Dendritic cell treated with granulocyte-macrophage colony-stimulating factor and Interleukin-4, amounts not matched to agents 40 ng/mL and 50 ng/mL, for 4 days (primary cell): ENCODE results near the gene DTL.

Experiments used
- H3K27ac Mint-ChIP-seq: one replicate; pipeline ENCODE4 v1.8.0; 2022; ENCODE audit warnings: mild to moderate bottlenecking, mixed read lengths
- H3K27me3 Mint-ChIP-seq: one replicate; pipeline ENCODE4 v1.8.0; 2022; ENCODE audit warnings: mild to moderate bottlenecking, mixed read lengths
- H3K36me3 Mint-ChIP-seq: one replicate; pipeline ENCODE4 v1.8.0; 2022; ENCODE audit warnings: low read depth, mixed read lengths
- H3K4me1 Mint-ChIP-seq: one replicate; pipeline ENCODE4 v1.8.0; 2022; ENCODE audit warnings: low read depth, mixed read lengths
- H3K4me3 Mint-ChIP-seq: one replicate; pipeline ENCODE4 v1.8.0; 2022; ENCODE audit warnings: mild to moderate bottlenecking, moderate library complexity, mixed read lengths
- H3K9me3 Mint-ChIP-seq: one replicate; pipeline ENCODE4 v1.8.0; 2022; ENCODE audit warnings: mixed read lengths
- intact Hi-C: fragments of 100-400 bp; cut with micrococcal nuclease; formaldehyde crosslinking; loops from one replicate; pipeline ENCODE4 v1.15.0; 2022

The DTL gene

DNA sequence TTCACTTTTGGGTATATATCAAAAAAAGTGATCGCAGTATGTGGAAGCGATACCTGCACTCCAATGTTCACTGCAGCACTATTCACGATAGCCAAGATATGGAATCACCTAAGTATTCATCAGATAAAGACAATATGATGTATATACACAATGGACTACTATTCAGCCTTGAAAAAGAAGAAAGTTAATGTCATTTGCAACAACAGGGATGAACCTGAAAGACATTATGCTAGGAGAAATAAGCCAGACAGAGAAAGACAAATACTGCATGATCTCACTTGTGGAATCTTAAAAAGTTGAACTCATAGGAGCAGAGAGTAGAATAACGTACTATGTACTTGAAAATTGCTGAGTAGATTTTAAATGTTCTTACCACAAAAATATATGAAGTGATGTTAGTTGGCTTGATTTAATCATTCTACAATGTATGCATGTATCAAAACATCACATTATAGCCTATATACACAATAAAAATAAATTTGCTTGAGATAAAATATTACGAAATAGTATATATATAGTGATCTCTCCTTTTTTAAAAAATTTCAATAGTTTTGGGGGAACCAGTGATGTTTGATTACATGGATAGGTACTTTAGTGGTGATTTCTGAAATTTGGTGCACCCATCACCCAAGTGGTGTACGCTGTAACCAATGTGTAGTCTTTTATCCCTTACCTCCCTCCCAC is 56.0 kb downstream of the DTL start:
- peaks cover 18% of the 10 kb centered on the region for H3K4me1 Mint-ChIP-seq
- H3K27me3 Mint-ChIP-seq: no peaks in the 10 kb centered on the region
- intact Hi-C loops: no loop called here
- H3K4me3 Mint-ChIP-seq: no peak overlapping the region
- H3K27ac Mint-ChIP-seq: no peak overlapping the region
- no peaks in the 10 kb centered on the region for H3K9me3 Mint-ChIP-seq
- H3K36me3 Mint-ChIP-seq: no peaks in the 10 kb centered on the region

DNA sequence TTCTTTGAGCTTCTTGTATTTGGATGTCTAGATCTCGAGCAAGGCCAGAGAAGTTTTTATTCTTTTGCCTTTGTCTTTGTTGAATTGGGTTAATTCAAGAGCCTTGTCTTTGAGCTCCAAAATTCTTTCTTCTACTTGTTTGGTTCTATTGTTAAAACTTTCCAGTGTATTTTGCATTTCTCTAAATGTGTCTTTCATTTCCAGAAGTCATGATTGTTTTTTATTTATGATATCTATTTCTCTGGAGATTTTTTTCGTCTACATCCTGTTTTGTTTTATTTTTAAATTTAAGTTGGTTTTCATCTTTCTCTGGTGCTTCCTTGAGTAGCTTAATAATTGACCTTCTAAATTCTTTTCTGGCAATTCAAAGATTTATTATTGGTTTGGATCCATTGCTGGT is 61.8 kb downstream of the DTL start:
- Mint-ChIP-seq H3K9me3 (no peaks in the 10 kb centered on the region), H3K27ac (no peak overlapping the region), H3K4me1 (no peaks in the 10 kb centered on the region), H3K36me3 (no peaks in the 10 kb centered on the region), H3K4me3 (no peak overlapping the region), H3K27me3 (no peaks in the 10 kb centered on the region)
- intact Hi-C loops: no loop called here

DNA sequence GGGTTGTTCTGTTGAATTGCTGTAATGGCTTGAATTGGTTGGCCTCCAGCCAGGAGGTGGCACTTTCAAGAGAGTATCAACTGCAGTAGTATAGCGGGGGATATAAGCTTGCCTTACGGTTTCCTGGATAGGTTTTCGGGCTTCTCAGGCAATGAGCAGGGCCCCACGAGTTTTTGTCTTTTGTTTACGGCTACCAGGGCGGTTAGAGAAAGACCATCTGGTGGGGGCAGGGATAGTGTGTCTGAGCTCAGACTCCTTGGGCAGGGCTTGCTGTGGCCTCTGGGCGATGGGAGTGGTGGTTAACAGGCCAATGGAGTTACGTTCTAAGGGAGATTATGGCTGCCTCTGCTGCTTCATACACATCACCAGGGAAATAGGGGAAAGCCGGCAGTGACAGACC is 62.8 kb downstream of the DTL start:
- Mint-ChIP-seq H3K4me1 (no peaks in the 10 kb centered on the region), H3K36me3 (no peaks in the 10 kb centered on the region), H3K9me3 (no peaks in the 10 kb centered on the region), H3K27ac (no peak overlapping the region), H3K4me3 (no peak overlapping the region), H3K27me3 (no peaks in the 10 kb centered on the region)
- intact Hi-C loops: no loop called here

DNA sequence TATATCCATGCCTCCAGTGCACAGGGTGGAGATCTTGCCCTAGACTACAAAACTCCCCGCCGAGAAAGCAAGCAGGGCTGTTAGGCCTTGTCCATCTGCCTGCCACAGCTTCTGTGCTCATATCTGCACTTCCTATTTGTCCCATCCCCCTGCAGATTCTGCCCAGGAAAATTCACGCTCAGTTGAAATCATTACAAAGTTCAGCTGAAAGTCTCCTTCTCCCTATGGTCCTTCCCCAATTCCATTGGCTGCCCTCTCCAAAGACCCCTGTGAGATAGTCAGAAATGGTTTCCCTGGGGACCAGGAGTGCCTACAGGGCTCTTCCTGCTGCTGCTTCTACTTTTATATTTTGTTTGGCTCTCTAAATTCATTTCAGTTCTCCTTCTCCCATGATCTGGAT is 63.2 kb downstream of the DTL start:
- Mint-ChIP-seq H3K36me3 (no peaks in the 10 kb centered on the region), H3K4me3 (no peak overlapping the region)

DNA sequence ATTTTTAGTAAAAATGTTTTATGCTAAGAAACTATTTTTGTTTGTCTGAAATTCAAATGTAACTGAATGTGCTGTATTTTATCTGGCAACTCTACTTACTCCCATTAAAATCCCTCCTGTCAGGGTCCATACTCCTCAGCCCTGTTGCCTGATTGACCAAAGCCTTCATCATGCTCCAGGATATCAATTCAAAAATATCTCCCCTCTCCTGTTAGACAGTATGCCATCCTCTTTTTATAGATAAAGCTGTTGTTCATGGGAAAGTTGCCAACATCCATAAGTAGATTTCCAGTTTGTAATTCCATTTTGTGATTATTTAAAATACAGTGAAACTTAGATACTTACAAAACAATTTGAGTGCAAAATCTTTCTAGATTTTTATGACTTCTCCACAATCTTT is 65.7 kb downstream of the DTL start:
- Mint-ChIP-seq H3K27ac (no peak overlapping the region), H3K27me3 (no peaks in the 10 kb centered on the region), H3K36me3 (no peaks in the 10 kb centered on the region), H3K4me1 (no peaks in the 10 kb centered on the region), H3K4me3 (no peak overlapping the region), H3K9me3 (no peaks in the 10 kb centered on the region)
- intact Hi-C loops: no loop called here

More for the DNA sequence above, 63.2 kb downstream of the DTL start:
- intact Hi-C loops: no loop called here
- Mint-ChIP-seq H3K4me1 (no peaks in the 10 kb centered on the region), H3K27ac (no peak overlapping the region), H3K9me3 (no peaks in the 10 kb centered on the region), H3K27me3 (no peaks in the 10 kb centered on the region)

DNA sequence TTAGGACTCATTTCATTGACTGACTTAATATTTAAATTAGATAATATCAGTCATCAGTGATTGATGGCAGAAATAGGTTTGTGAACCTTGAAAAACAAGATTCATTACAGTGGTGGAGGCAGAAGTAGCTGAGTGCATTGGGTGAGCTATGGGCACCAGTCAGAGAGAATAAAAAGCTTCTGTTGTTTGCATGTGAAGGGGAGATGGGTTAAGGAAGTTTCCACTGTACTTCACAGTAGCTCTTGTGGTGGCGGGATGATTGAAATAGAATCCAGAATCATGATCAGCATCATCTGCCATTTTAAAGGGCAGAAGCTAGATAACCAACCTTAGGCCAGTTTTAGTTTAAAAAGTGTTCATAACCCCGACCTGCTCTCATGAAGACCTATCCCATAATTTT is 66.2 kb downstream of the DTL start:
- no peaks in the 10 kb centered on the region for H3K9me3 Mint-ChIP-seq
- intact Hi-C loops: no loop called here
- H3K4me3 Mint-ChIP-seq: no peak overlapping the region
- H3K4me1 Mint-ChIP-seq: no peaks in the 10 kb centered on the region
- H3K27ac Mint-ChIP-seq: no peak overlapping the region
- H3K27me3 Mint-ChIP-seq: no peaks in the 10 kb centered on the region
- H3K36me3 Mint-ChIP-seq: no peaks in the 10 kb centered on the region

DNA sequence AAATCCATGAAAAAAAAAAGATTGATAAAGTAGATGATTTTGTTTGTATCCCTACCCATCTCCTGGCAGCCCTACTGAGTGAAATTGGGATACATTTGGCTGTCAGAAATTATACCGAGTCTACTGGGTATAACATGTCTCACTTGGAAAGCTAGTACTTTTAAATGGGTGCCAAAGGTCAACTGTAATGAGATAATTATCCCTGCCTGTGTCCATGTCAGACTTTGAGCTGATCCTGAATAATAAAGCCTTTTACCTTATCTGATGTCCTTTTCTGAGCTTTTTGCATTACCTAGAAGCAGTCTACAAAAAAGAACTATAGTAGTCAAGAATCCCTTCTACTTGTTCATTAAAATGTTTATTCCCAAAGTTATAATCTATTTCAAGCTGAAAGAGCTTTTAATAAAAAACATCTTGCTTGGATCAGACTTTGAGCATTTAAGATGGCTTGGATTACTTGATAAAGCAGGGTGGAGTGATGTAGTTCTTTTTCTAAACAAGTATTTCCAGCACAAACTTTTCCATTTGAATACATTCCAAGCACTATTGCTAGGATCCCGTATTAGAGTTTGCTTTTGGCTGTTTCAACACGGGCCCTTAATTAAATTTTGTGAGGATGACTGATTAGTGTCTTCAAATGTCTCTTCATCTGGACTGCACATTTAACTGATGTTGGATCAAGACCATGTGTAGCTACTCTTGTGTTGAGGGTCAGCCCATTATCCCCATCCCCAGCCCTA is 69.2 kb downstream of the DTL start:
- Mint-ChIP-seq H3K36me3 (no peaks in the 10 kb centered on the region), H3K4me3 (no peak overlapping the region), H3K4me1 (no peaks in the 10 kb centered on the region), H3K27me3 (no peaks in the 10 kb centered on the region), H3K9me3 (no peaks in the 10 kb centered on the region), H3K27ac (no peak overlapping the region)
- intact Hi-C loops: no loop called here

DNA sequence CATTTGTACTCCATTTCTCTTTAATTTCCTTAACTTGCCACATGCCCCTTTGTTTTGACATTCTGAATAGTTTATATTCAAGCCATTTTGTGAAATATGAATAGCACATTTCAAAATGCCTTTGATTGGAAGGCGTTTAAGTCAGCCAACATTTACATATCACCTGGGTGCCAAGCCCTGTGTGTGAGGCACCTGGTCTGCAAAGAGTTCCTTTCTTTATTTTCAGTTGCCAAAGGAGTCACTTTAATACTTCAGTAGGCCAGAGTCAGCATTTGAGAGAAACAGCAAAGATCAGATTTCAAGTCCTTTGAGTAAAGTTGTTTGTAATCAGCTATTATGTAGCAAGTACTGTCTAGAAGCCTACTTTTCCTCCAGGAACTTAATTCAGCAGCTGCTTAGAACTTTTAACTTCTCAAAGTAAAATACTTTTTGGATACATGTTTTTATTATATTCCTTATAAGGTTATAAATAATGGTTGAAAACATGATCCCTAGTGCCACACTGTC is 70.8 kb downstream of the DTL start:
- intact Hi-C loops: no loop called here
- no peak overlapping the region for H3K4me3 Mint-ChIP-seq
- H3K27ac Mint-ChIP-seq: no peak overlapping the region
- H3K9me3 Mint-ChIP-seq: no peaks in the 10 kb centered on the region
- H3K36me3 Mint-ChIP-seq: no peaks in the 10 kb centered on the region
- H3K4me1 Mint-ChIP-seq: no peaks in the 10 kb centered on the region
- no peaks in the 10 kb centered on the region for H3K27me3 Mint-ChIP-seq

DNA sequence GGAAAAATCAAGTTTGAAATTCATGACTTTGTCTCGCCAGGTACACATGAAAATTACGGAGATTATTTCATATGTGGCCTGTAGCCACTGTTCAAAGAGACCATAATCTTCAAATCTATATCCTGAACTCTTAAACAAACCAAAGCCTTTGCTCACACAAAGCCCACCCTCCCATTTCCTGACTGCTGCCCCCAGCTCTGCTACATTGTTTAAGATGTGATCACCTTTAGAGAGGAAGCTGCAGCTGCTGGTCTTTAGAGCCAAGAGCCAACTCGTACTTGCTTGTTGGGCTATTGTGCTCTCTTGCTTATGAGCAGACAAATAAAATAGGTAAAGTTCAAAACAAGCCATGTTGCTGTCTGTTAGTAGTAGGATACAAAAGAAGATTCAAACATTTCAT is 71.9 kb downstream of the DTL start:
- intact Hi-C loops: no loop called here
- Mint-ChIP-seq H3K4me1 (no peaks in the 10 kb centered on the region), H3K4me3 (no peak overlapping the region), H3K27me3 (no peaks in the 10 kb centered on the region), H3K36me3 (no peaks in the 10 kb centered on the region), H3K27ac (no peak overlapping the region), H3K9me3 (no peaks in the 10 kb centered on the region)

DNA sequence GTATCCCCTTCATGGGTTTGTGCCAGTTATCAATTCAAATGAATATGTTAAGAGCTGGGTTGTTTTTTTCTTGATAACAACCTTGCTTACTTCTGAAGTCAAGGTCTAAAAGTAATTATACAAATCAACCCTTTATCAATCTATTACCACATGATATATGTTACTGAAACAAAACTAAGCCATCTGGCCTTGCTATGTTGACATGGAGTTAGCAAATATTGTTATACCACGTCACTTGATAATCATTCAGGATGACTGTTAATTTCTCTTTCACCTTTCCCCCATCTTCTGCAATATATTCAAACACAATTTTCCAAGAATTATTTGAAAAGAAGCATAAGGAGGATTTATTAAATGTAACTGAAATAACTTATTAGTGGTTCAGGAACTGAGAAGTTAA is 72.6 kb downstream of the DTL start:
- intact Hi-C loops: no loop called here
- H3K36me3 Mint-ChIP-seq: no peaks in the 10 kb centered on the region
- no peak overlapping the region for H3K4me3 Mint-ChIP-seq
- H3K9me3 Mint-ChIP-seq: no peaks in the 10 kb centered on the region
- no peaks in the 10 kb centered on the region for H3K27me3 Mint-ChIP-seq
- no peaks in the 10 kb centered on the region for H3K4me1 Mint-ChIP-seq
- H3K27ac Mint-ChIP-seq: no peak overlapping the region

DNA sequence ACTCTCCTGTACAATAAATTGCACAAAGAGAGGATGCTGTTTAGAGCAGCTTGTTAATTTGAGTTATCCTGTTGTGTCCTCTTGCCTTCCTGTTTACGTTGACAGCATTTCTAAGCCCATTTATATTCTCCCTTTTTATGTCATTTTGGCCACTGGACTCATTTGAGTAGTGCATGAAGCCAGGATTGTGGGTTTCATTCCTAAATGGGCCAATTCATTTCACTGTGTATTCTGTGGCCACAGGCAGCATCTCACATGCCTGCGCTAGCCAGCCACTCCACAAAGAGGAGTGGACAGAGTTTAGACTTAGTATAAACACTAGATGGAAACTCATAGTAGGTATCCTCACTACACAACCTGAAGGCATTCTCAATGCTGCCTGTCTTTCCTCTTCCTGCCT is 73.4 kb downstream of the DTL start:
- Mint-ChIP-seq H3K9me3 (no peaks in the 10 kb centered on the region), H3K27ac (no peak overlapping the region), H3K4me1 (no peaks in the 10 kb centered on the region), H3K36me3 (no peaks in the 10 kb centered on the region), H3K4me3 (no peak overlapping the region), H3K27me3 (no peaks in the 10 kb centered on the region)
- intact Hi-C loops: no loop called here

DNA sequence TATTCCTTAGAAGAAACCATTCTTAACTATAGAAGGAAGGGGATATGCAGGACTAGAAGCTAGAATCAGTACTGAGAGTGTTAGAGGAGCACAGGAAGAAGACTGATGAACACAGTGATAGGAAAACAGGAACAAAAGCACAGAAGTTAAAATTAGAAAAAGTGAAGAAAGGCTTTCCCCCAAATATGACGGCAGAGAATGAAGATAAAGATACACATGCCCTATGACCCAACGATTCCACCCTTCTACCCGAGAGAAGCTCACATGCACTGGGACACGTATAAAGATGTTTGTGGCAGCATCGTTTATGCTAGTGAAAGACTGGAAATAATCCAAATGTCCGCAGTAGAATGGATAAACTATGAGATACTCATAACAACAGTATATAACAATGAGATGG is 74.2 kb downstream of the DTL start:
- Mint-ChIP-seq H3K36me3 (no peaks in the 10 kb centered on the region), H3K9me3 (no peaks in the 10 kb centered on the region), H3K27me3 (no peaks in the 10 kb centered on the region), H3K4me3 (no peak overlapping the region), H3K4me1 (no peaks in the 10 kb centered on the region), H3K27ac (no peak overlapping the region)
- intact Hi-C loops: no loop called here

DNA sequence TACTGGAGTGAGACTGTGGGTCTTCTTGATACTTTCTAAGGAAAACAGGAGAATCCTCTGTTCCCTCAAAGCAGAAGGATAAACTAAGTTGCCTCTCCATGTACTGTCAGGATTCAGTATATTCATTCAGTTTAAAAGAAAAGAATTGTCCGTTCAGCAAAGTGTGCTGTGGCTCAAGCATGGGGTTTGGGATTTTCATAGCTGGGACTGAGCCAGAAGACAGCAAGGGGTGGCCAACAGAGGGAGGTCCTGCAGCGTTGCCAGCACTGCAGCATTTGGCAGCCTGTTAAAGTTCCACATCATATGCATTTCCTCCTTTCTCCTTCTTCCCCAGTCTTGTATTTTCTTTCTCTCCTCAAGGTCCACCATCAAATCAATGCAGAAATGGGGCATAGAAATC is 75.1 kb downstream of the DTL start:
- Mint-ChIP-seq H3K4me3 (no peak overlapping the region), H3K9me3 (no peaks in the 10 kb centered on the region), H3K4me1 (no peaks in the 10 kb centered on the region), H3K36me3 (no peaks in the 10 kb centered on the region), H3K27ac (no peak overlapping the region), H3K27me3 (no peaks in the 10 kb centered on the region)
- intact Hi-C loops: no loop called here

DNA sequence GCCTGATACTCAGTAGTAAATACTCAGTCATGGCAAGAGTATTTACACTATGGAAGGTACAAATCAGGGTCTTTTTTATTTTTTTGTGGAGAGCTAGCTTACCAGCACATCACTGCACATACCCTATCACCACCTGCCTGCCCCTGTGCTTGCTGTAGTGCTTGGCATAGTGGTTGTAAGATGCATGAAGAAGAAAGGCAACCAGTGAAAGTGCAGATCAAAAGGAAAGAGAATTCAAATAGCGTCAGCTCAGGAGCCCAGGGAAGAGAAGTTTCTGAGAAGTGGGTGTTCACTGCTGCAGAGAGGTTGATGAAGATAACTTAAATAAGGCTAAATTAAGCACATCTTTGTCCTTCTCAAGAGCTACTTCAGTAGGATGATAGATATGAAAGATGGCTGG is 76.0 kb downstream of the DTL start:
- intact Hi-C loops: no loop called here
- Mint-ChIP-seq H3K27ac (no peak overlapping the region), H3K27me3 (no peaks in the 10 kb centered on the region), H3K36me3 (no peaks in the 10 kb centered on the region), H3K4me3 (no peak overlapping the region), H3K9me3 (no peaks in the 10 kb centered on the region), H3K4me1 (no peaks in the 10 kb centered on the region)

DNA sequence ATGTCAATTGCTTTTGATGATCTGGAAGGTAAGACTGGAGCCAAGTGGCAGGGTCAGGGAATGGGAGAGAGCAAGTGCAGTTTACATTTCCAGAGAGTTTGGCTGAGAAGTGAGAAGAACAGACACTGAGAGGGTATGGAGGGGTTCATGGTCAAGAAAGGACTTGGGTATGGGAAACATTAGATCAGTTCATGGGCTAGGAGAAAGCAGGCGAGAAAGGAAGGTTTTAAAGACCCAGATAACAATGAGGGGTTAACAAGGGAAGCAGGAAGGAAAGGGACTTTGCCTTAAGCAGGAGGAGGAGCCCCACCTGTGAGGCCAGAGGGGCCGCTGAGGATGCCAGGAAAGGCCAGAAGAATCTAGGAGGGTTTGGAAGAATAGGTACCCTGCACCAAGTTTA is 78.2 kb downstream of the DTL start:
- intact Hi-C loops: no loop called here
- no peaks in the 10 kb centered on the region for H3K4me1 Mint-ChIP-seq
- no peaks in the 10 kb centered on the region for H3K27me3 Mint-ChIP-seq
- H3K4me3 Mint-ChIP-seq: no peak overlapping the region
- H3K27ac Mint-ChIP-seq: no peak overlapping the region
- no peaks in the 10 kb centered on the region for H3K36me3 Mint-ChIP-seq
- no peaks in the 10 kb centered on the region for H3K9me3 Mint-ChIP-seq
